Measurements from ENCODE around the gene FAM161A.
"Not testable (repeated sequence)": the region's sequence is repeated elsewhere in the genome, so short reads cannot be mapped to it uniquely, and the experiment has no call there.

FAM161A gene

GRCh38 chr2:61853847-61854563, at the start of gene FAM161A:
Gene FAM161A, minus strand, starts transcription at chr2:61854060. Its CDS starts 19 bp downstream, at chr2:61854041.
- peak in 4 of 6 experiments; percentile 67 to 81 (median 76) for DNase-seq

GRCh38 chr2:61900281-61900680, 46.4 kb upstream of the FAM161A start:
- DNase-seq = no peak

- no peak for DNase-seq
Measured at GRCh38 chr2:61898810-61899209, 45.0 kb upstream of the FAM161A start.

- peak; percentile 83 to 98 (median 92) for DNase-seq
Measured at GRCh38 chr2:61888267-61889055, 34.6 kb upstream of the FAM161A start, which contains the start of gene CCT4. Gene CCT4, minus strand, starts transcription at chr2:61888656. Its CDS starts 149 bp downstream, at chr2:61888507.

GRCh38 chr2:61887717-61888266, 33.9 kb upstream of the FAM161A start:
- peak in 2 of 6 experiments; percentile 23 to 28 for DNase-seq

GRCh38 chr2:61885896-61886603, 32.2 kb upstream of the FAM161A start:
- no peak for DNase-seq

- DNase-seq = no peak
Measured at GRCh38 chr2:61882850-61883249, 29.0 kb upstream of the FAM161A start.

- DNase-seq = not testable (repeated sequence)
Measured at GRCh38 chr2:61879351-61879750, 25.5 kb upstream of the FAM161A start.

- no peak for DNase-seq
Measured at GRCh38 chr2:61878761-61879160, 24.9 kb upstream of the FAM161A start.

GRCh38 chr2:61877571-61878245, 23.8 kb upstream of the FAM161A start:
- no peak for DNase-seq

GRCh38 chr2:61876400-61876799, 22.5 kb upstream of the FAM161A start:
- no peak for DNase-seq

GRCh38 chr2:61866482-61867089, 12.7 kb upstream of the FAM161A start:
- DNase-seq = not testable (repeated sequence)

GRCh38 chr2:61862085-61862484, 8.2 kb upstream of the FAM161A start:
- DNase-seq = no peak

- no peak for DNase-seq
Measured at GRCh38 chr2:61857224-61857623, 3.4 kb upstream of the FAM161A start.

- no peak for DNase-seq
Measured at GRCh38 chr2:61855318-61855613, 1.4 kb upstream of the FAM161A start.

- DNase-seq = peak in 5 of 6 experiments; percentile 88 to 93 (median 92)
Measured at GRCh38 chr2:61854564-61855317, 881 bp upstream of the FAM161A start.

- DNase-seq = peak in 3 of 6 experiments; percentile 14 to 37 (median 25)
Measured at GRCh38 chr2:61853086-61853846, 594 bp downstream of the FAM161A start.

GRCh38 chr2:61851270-61851669, 2.6 kb downstream of the FAM161A start:
- DNase-seq = not testable (repeated sequence)

- no peak for DNase-seq
Measured at GRCh38 chr2:61845320-61845719, 8.5 kb downstream of the FAM161A start.

- DNase-seq = no peak
Measured at GRCh38 chr2:61841286-61841685, 12.6 kb downstream of the FAM161A start.

GRCh38 chr2:61834893-61835292, 19.0 kb downstream of the FAM161A start:
- no peak for DNase-seq

Measured in stimulated activated naive CD4-positive, alpha-beta T cell (primary cell).